Stimulated activated CD8-positive, alpha-beta memory T cell treated with anti-CD3 and anti-CD28 coated beads, Interleukin-4, amount 100 ng/mL, for 1 hour (primary cell): ENCODE results near the gene TGM1.

Source experiments
- DNase-seq, 2 donors: peaks; one replicate each; pipeline ENCODE4 v3.0.0-alpha.2; 2020; ENCODE audit warnings: low read depth in 2 of 2, low spot score in 1 of 2

Gene TGM1

GRCh38 chr14:24292118-24292807 lies 29.3 kb upstream of the TGM1 start:
- no peak for DNase-seq

GRCh38 chr14:24291446-24292117 lies 28.6 kb upstream of the TGM1 start:
- DNase-seq, result no peak

GRCh38 chr14:24290746-24291145 lies 27.8 kb upstream of the TGM1 start:
- DNase-seq, result no peak

- no peak for DNase-seq
These were observed 26.8 kb upstream of the TGM1 start for GRCh38 chr14:24289649-24290280.

GRCh38 chr14:24286996-24287395 lies 24.0 kb upstream of the TGM1 start:
- DNase-seq, result no peak

GRCh38 chr14:24285351-24285750 lies 22.4 kb upstream of the TGM1 start:
- no peak for DNase-seq

- DNase-seq, result no peak
These were observed 21.6 kb upstream of the TGM1 start for GRCh38 chr14:24284501-24285035.

- DNase-seq, result no peak
These were observed 21.0 kb upstream of the TGM1 start for GRCh38 chr14:24283796-24284460.

- DNase-seq, result no peak
These were observed 19.8 kb upstream of the TGM1 start for GRCh38 chr14:24282736-24283135.

- no peak for DNase-seq
These were observed 18.7 kb upstream of the TGM1 start for GRCh38 chr14:24281636-24282035.

- DNase-seq, result no peak
These were observed 18.0 kb upstream of the TGM1 start for GRCh38 chr14:24280797-24281460.

GRCh38 chr14:24279301-24280186 lies 16.6 kb upstream of the TGM1 start:
- DNase-seq, result no peak

GRCh38 chr14:24278424-24278823 lies 15.4 kb upstream of the TGM1 start:
- no peak for DNase-seq

GRCh38 chr14:24277606-24278321 lies 14.8 kb upstream of the TGM1 start:
- no peak for DNase-seq

- DNase-seq, result no peak
These were observed 14.1 kb upstream of the TGM1 start for GRCh38 chr14:24277071-24277470.

GRCh38 chr14:24274101-24274543 lies 11.1 kb upstream of the TGM1 start:
- DNase-seq, result no peak

- DNase-seq, result no peak
These were observed 10.5 kb upstream of the TGM1 start for GRCh38 chr14:24273422-24273998.

GRCh38 chr14:24272467-24272866 lies 9.5 kb upstream of the TGM1 start:
- no peak for DNase-seq

GRCh38 chr14:24271834-24272263 lies 8.9 kb upstream of the TGM1 start:
- no peak for DNase-seq
